Measurements from ENCODE around the gene GJA9.

DNA sequence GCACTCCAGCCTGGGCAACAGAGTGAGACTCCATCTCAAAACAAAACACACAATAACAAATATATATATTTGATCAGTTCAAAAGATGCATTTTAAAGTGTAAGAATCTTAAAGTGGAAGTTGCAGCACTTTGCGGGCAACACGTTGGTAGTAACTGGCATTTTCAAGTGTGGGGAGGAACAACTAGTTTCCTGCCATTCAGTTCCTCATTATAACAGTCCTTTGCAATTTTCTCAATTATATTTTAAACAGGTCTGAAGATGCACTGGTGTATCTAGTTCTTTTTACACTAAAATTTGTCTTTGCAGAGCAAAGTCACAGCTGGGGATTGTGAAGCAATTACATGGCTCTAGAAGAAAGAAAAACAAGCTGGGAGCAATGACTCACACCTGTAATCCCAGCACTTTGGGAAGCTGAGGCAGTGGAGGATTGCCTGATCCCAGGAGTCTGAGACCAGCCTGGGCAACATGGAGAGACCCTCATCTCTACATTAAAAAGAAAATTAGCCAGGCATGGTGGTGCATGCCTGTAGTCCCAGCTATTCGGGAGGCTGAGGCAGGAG is 47.1 kb downstream of the GJA9 start:
- TF ChIP-seq POLR2A (IDR thresholded peaks at IDR 0.05): no peak
- no peak for TF ChIP-seq EP300 (IDR thresholded peaks at IDR 0.05)
